Activated naive CD8-positive, alpha-beta T cell treated with anti-CD3 and anti-CD28 coated beads, Interleukin-2, amount 50 U/mL, for 24 hours (primary cell): ENCODE data around the gene ADAM12.
"Not testable (repeated sequence)": the region's sequence is repeated elsewhere in the genome, so short reads cannot be mapped to it uniquely, and the experiment has no call there.

Source experiments
- ATAC-seq: fragments of 150-1000 bp; cut with Tn5 transposase; one replicate; pipeline ENCODE4 v1.10.0; 2021
- DNase-seq: peaks from one replicate; pipeline ENCODE4 v3.0.0; 2021
- H3K27ac Mint-ChIP-seq: one replicate; pipeline ENCODE4 v1.8.0; 2021; ENCODE audit warnings: mild to moderate bottlenecking, mixed read lengths
- H3K27me3 Mint-ChIP-seq: one replicate; pipeline ENCODE4 v1.8.0; 2021; ENCODE audit warnings: mixed read lengths
- H3K36me3 Mint-ChIP-seq: one replicate; pipeline ENCODE4 v1.8.0; 2021; ENCODE audit warnings: low read depth, mixed read lengths
- H3K4me1 Mint-ChIP-seq: one replicate; pipeline ENCODE4 v1.8.0; 2021; ENCODE audit warnings: mixed read lengths
- H3K4me3 Mint-ChIP-seq: one replicate; pipeline ENCODE4 v1.8.0; 2021; ENCODE audit warnings: mild to moderate bottlenecking, moderate library complexity, mixed read lengths
- H3K9me3 Mint-ChIP-seq: one replicate; pipeline ENCODE4 v1.8.0; 2021; ENCODE audit warnings: mixed read lengths

The ADAM12 gene

DNA sequence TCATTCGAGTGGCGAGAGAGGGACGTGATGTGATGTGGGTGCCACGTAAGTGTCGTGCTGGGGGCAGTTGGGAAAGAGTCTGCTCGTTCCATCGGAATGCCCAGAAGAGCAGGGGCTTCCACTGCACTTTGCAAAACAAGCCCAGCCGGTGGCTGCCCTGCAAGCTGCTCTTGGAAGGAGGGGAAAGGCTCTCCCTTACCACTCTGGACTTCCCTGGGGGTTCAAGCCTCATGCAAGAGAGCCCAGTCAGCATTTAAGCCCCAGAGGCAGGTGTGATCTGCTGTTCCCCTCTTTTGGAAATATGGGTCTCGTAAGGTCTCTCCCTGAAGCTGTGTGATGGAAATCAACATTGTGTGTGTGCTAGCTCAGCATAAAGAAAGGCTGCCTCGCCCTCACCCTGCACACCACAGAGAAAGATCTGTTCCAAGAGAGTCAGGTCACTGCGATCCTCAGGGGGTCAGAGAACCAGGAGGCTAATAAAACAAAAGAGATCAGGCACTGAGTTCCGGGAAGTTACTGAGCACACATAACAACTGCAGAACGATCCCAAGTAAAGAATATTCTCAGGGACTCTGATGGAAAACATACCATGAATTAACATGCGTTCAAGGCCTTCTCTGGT lies 212.5 kb downstream of the ADAM12 start:
- Mint-ChIP-seq H3K27me3 (no peaks in the 10 kb centered on the region), H3K4me3 (no peak overlapping the region), H3K27ac (no peak overlapping the region), H3K9me3 (no peaks in the 10 kb centered on the region), H3K4me1 (no peaks in the 10 kb centered on the region), H3K36me3 (no peaks in the 10 kb centered on the region)
- ATAC-seq (no peak), DNase-seq (no peak)

DNA sequence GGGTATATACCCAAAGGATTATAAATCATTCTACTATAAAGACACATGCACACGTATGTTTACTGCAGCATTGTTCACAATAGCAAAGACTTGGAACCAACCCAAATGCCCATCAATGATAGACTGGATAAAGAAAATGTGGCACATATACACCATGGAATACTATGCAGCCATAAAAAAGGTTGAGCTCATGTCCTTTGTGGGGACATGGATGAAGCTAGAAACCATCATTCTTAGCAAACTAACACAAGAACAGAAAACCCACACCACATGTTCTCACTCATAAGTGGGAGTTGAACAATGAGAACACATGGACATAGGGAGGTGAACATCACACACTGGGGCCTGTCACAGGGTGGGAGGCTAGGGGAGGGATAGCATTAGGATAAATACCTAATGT lies 215.5 kb downstream of the ADAM12 start:
- H3K4me3 Mint-ChIP-seq, H3K27ac Mint-ChIP-seq, ATAC-seq, H3K36me3 Mint-ChIP-seq, H3K9me3 Mint-ChIP-seq, DNase-seq, H3K27me3 Mint-ChIP-seq, H3K4me1 Mint-ChIP-seq: not testable (repeated sequence)

DNA sequence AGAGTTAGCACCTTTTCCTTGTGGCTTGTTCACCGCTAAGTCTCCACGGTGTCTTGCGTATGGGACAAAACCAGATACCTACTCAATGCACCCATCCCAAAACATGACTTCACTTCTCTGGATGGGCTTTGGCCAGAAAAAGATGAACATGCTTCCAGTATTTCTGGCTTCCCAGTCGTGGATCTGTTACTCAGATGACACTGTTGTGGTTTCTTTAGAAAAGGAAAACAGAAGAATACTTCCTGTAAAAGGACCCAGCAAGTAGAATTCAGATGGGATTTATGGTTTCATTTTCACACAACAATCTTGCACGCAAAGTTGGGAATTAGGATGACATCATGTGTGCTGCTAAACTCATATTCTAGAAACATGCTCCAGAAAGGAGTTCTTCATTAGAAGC lies 216.7 kb downstream of the ADAM12 start:
- Mint-ChIP-seq H3K4me1 (no peaks in the 10 kb centered on the region), H3K4me3 (no peak overlapping the region), H3K9me3 (peaks cover 3% of the 10 kb centered on the region), H3K27me3 (no peaks in the 10 kb centered on the region), H3K27ac (no peak overlapping the region), H3K36me3 (no peaks in the 10 kb centered on the region)
- DNase-seq = no peak
- ATAC-seq = no peak

DNA sequence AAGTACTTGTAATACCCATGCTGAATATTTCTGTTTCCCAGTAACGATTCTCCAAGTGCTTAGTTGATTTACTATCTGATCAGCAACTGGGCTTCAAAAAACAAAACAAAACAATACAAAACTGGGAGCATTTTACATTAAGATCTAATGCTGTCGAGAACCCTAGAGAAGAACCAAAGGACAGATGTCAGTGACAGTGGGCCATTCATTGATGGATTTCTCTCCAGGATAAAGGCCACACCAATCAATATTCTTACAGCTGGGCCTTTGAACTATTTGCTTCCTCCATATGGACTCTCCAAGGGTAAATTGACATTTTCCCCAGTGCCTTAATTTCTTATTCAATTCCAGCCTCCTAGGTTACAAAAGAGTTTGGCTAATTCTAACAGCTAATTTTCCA lies 217.5 kb downstream of the ADAM12 start:
- Mint-ChIP-seq H3K4me3 (no peak overlapping the region), H3K27ac (no peak overlapping the region), H3K36me3 (no peaks in the 10 kb centered on the region), H3K27me3 (no peaks in the 10 kb centered on the region), H3K4me1 (no peaks in the 10 kb centered on the region), H3K9me3 (peaks cover 3% of the 10 kb centered on the region)
- DNase-seq (no peak), ATAC-seq (no peak)

DNA sequence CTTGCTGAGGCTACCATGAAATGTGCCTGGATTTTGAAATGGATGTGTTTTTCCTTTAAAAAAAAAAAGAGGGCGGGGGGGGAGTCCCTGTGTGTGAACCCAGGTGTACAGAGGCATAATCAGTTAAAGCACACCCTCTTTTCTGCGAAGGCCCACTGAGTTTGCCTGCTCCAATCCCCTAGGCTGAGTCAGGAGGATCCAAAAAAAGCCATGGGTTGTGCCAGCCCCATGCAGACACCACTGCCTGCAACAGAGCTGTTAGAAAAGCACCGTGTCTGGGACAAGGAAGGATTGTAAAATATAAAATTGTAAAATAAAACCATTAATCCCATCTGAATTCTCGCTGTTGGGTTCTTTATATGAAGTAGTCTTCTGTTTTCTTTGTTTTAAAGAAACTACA lies 217.9 kb downstream of the ADAM12 start:
- H3K4me1 Mint-ChIP-seq = no peaks in the 10 kb centered on the region
- DNase-seq = no peak
- H3K36me3 Mint-ChIP-seq = no peaks in the 10 kb centered on the region
- peaks cover 3% of the 10 kb centered on the region for H3K9me3 Mint-ChIP-seq
- no peak for ATAC-seq
- no peaks in the 10 kb centered on the region for H3K27me3 Mint-ChIP-seq
- H3K27ac Mint-ChIP-seq = no peak overlapping the region
- no peak overlapping the region for H3K4me3 Mint-ChIP-seq

DNA sequence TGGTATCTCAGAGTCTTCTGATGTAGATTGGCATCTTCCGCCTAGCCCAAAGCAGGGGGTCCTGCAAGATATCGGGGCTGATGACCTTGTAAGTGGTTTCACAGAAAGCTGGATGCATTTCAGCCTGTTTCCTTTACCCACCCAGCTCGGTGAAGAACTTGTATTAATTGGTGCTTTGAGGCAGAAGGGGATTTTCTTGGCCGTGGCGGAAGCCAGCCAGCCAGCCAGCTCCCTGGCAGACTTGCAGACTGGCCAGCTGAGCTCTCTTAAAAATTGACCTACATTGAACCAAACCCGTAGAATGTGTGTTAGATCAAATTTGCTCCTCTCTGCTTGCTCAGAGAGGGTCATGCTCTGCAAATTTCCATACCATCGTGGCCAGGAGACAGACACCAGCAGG lies 218.4 kb downstream of the ADAM12 start:
- no peaks in the 10 kb centered on the region for H3K27me3 Mint-ChIP-seq
- no peak overlapping the region for H3K4me3 Mint-ChIP-seq
- H3K9me3 Mint-ChIP-seq = peaks cover 3% of the 10 kb centered on the region
- H3K36me3 Mint-ChIP-seq = no peaks in the 10 kb centered on the region
- no peak for DNase-seq
- H3K4me1 Mint-ChIP-seq = no peaks in the 10 kb centered on the region
- H3K27ac Mint-ChIP-seq = no peak overlapping the region
- no peak for ATAC-seq

DNA sequence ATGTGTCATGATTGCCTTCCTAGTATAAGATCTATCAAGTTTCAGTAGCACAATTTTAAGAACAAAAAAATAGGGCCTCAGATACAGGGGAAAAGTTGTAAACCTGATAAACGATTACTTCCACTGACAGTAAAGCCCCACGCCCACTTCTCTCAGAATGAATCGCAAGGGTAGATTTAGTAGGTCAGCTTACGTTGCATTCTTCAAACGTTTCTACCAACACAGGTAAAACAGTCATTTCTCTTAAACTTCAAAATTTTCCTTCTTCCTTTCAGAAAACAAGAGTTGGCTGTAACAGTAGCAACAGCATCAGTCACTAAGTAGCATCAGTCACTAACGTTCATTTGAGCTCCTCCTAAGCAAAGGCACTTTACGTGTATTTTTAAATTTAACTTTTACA lies 221.5 kb downstream of the ADAM12 start:
- Mint-ChIP-seq H3K36me3 (no peaks in the 10 kb centered on the region), H3K9me3 (peaks cover 3% of the 10 kb centered on the region), H3K27me3 (no peaks in the 10 kb centered on the region), H3K4me1 (no peaks in the 10 kb centered on the region), H3K27ac (no peak overlapping the region), H3K4me3 (no peak overlapping the region)
- no peak for DNase-seq
- no peak for ATAC-seq

DNA sequence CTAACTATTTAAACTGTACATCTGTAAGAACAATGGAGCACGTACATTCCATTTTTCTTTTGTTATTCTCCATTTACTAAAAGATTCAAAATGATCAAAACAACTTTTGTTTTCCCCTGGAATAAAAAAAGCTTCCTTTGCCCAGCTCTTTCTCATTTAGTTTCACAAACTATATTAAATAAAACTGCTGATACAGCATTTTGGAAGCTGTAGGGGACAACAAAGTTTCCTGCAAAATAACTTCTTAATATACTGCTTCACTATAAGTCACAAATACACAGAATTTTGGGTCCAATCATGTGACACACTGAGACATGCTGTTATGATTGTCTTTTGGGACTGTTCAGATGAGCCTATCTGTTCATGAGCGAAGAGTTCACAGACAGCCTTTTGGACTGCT lies 222.4 kb downstream of the ADAM12 start:
- DNase-seq = no peak
- Mint-ChIP-seq H3K27ac (no peak overlapping the region), H3K36me3 (no peaks in the 10 kb centered on the region), H3K27me3 (peaks cover 3% of the 10 kb centered on the region), H3K4me1 (no peaks in the 10 kb centered on the region), H3K9me3 (peaks cover 3% of the 10 kb centered on the region), H3K4me3 (no peak overlapping the region)
- ATAC-seq = no peak

DNA sequence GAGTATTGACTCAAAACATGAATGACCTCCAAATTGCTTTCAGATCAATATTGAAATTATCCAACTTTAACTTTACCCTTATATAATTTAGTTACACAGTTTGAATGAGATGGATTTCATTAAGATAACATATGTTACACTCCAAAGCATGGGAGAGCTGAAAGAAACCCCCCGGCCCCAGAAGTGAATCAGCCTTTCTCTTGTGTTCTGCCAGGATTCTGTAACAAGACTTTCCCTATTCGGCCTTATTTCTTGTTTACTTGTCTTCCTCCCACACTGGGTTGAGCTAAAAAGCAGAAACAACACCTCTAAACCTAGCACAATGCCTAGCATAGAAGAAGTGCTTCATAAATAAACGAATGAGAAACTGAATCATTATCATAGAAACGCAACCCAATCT lies 224.8 kb downstream of the ADAM12 start:
- Mint-ChIP-seq H3K4me3 (no peak overlapping the region), H3K4me1 (no peaks in the 10 kb centered on the region), H3K36me3 (no peaks in the 10 kb centered on the region), H3K27me3 (peaks cover 3% of the 10 kb centered on the region), H3K9me3 (peaks cover 3% of the 10 kb centered on the region), H3K27ac (no peak overlapping the region)
- ATAC-seq = no peak
- DNase-seq = no peak

DNA sequence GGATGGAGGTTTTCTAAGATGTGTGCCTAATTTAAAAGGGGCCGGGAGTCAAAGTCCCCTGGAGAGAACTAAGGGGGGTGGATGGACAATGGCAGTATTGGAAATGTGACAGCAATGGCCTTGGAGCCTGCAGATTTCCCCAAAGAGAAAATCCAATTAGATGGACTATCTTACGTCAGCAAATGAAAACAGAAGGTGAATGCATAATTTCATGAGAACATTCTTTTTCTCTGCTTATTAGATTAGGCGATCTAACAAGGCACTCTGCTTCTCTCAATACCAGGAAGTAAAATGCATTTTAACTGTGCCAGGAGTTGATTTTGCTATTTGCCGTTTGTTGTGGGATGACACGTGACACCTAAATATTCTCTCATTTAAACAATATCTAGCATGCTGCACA lies 226.6 kb downstream of the ADAM12 start:
- no peak overlapping the region for H3K4me3 Mint-ChIP-seq
- H3K27me3 Mint-ChIP-seq = peaks cover 3% of the 10 kb centered on the region
- ATAC-seq (no peak), DNase-seq (no peak)
- H3K4me1 Mint-ChIP-seq = no peaks in the 10 kb centered on the region
- H3K27ac Mint-ChIP-seq = no peak overlapping the region
- no peaks in the 10 kb centered on the region for H3K36me3 Mint-ChIP-seq
- peaks cover under 1% of the 10 kb centered on the region for H3K9me3 Mint-ChIP-seq

DNA sequence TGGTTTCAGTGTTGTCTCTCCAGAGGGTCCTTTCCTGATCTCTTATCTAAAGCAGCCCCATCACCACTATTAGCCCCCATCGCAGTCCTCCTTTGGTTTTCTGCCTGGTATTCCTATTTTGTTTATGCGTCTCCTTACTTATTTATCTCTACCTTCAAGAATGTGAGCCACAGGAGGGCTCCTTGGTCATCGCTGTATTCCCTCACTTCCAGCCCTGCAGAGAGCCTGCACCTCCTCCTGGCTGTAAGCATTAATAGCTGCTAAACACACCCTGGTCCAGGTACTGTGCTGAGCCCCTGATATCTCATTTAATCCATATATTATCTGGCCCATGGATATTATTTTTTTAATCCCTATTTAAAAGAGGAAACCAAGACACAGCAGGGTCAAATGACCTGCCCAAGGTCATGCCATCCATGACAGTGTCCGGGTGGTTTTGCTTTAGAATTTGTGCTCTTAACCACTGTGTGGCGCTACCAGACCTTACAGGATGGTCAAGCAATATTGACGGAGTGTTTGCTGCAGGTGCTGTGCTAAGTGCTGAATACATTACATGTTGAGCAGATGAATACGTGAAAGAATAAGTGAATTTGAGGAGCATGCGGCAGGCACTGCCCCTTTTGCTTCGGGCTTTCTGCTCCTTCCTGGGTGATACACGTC lies 227.2 kb downstream of the ADAM12 start:
- Mint-ChIP-seq H3K27me3 (peaks cover 3% of the 10 kb centered on the region), H3K27ac (no peak overlapping the region), H3K9me3 (no peaks in the 10 kb centered on the region), H3K36me3 (no peaks in the 10 kb centered on the region), H3K4me3 (no peak overlapping the region), H3K4me1 (no peaks in the 10 kb centered on the region)
- DNase-seq (no peak), ATAC-seq (no peak)

DNA sequence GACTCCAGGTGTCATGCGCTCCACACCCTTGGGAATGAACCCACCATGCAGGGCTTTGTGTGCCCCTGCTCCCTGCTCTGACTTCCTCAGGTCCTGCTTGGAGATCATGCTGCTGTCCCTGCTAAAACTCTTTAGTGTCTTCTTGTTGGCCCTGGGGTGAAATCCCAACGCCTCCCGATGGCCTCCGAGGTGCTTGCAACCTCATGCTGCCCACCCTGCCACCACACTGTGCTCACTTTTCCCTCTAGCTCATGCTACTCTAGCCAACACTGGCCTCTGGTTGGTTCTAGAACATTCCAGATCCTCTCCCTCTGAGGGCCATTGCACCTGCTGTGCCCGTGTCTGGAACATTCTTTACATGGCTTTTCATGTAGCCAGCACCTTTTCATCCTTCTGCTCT lies 227.7 kb downstream of the ADAM12 start:
- peaks cover 3% of the 10 kb centered on the region for H3K27me3 Mint-ChIP-seq
- no peak overlapping the region for H3K4me3 Mint-ChIP-seq
- H3K9me3 Mint-ChIP-seq = no peaks in the 10 kb centered on the region
- H3K36me3 Mint-ChIP-seq = no peaks in the 10 kb centered on the region
- ATAC-seq (no peak), DNase-seq (no peak)
- no peak overlapping the region for H3K27ac Mint-ChIP-seq
- H3K4me1 Mint-ChIP-seq = no peaks in the 10 kb centered on the region

DNA sequence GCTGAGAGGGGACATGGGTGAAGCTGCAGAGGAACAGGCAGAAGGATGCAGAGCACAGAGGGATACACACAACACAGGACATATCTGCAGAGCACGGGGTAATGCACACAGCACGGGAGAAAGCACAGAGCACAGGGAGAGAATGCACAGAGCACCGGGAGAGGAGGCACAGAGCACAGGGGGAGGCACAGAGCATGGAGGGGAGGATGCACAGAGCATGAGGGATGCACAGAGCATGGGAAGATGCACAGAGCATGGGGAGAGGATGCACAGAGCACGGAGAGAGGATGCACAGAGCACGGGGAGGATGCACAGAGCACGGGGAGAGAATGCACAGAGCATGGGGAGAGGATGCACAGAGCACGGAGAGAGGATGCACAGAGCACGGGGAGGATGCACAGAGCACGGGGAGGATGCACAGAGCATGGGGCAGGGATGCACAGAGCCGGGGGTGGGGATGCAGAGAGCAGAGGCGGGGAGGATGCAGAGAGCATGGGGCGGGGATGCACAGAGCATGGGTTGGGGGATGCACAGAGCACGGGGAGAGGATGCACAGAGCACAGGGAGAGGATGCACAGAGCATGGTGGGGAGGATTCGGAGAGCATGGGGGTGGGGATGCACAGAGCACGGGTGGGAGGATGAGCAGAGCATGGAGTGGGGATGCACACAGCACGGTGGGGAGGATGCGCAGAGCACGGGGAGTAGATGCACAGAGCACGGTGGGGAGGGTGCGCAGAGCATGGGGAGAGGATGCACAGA lies 230.0 kb downstream of the ADAM12 start:
- peak; percentile 31 for ATAC-seq
- peaks cover 3% of the 10 kb centered on the region for H3K27me3 Mint-ChIP-seq
- no peak overlapping the region for H3K4me3 Mint-ChIP-seq
- DNase-seq = no peak
- no peaks in the 10 kb centered on the region for H3K36me3 Mint-ChIP-seq
- H3K9me3 Mint-ChIP-seq = no peaks in the 10 kb centered on the region
- H3K27ac Mint-ChIP-seq = no peak overlapping the region
- no peaks in the 10 kb centered on the region for H3K4me1 Mint-ChIP-seq

DNA sequence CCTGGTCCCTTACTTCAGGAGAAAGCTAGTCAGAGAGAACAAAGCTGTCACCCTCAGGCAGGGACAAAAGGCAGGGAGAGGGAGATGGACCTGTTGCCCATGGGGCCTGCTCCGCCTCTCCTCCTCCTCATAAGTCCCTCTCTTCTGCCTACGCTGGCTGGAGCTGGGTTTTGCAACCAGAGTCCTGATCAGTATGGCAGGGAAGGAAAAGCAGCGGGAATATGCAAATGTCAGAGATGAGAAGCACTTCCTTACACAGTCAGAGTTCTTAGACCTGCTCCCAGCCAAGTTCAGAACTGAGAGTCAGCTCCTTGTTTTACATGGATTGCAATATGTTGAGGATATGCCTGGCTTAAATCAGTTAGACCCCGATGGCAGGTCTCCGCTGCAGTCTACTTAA lies 231.1 kb downstream of the ADAM12 start:
- H3K4me1 Mint-ChIP-seq = no peaks in the 10 kb centered on the region
- no peak for DNase-seq
- H3K27ac Mint-ChIP-seq = no peak overlapping the region
- ATAC-seq = no peak
- H3K36me3 Mint-ChIP-seq = no peaks in the 10 kb centered on the region
- H3K9me3 Mint-ChIP-seq = no peaks in the 10 kb centered on the region
- H3K27me3 Mint-ChIP-seq = peaks cover 3% of the 10 kb centered on the region
- no peak overlapping the region for H3K4me3 Mint-ChIP-seq

DNA sequence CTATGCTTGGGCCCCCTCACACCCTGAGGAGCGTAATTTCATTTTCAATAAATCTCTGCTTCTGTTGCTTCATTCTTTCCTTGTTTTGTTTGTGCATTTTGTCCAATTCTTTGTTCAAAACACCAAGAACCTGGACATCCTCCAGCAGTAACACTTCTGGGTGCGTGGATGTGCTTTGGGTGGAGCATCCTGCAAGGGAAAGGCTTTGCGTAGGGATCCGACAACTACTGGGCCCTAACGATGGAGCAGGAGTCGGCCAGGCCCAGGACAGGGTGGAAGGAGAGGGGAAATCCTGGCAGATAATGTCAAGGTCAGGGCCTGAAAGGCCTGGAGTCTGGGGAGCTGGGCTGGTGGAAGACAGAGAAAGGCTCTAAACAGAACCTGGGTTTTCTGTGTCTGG lies 231.8 kb downstream of the ADAM12 start:
- H3K36me3 Mint-ChIP-seq = no peaks in the 10 kb centered on the region
- DNase-seq = no peak
- no peak overlapping the region for H3K27ac Mint-ChIP-seq
- no peaks in the 10 kb centered on the region for H3K4me1 Mint-ChIP-seq
- no peak for ATAC-seq
- H3K4me3 Mint-ChIP-seq = no peak overlapping the region
- H3K9me3 Mint-ChIP-seq = no peaks in the 10 kb centered on the region
- H3K27me3 Mint-ChIP-seq = peaks cover 3% of the 10 kb centered on the region
